ENCODE data around the gene ZNF837. TPM values are rescaled to one million over a fixed set of nuclear protein-coding genes. Genes with fewer than 3 reads are reported as not detected.
A peak's percentile ranks its signal among the peaks of the same experiment; 100 is the strongest.

Gene ZNF837
- total RNA-seq, 4 donors from 2014 or later = 0.48 to 4.4 (median 2.1) TPM

- no peak for DNase-seq (ENCODE audit: low spot score)
- no peak for ATAC-seq (ENCODE audit: low FRiP score)
These were observed 6.7 kb upstream of the ZNF837 start for GRCh38 chr19:58387338-58388174.

GRCh38 chr19:58386576-58387337, 5.9 kb upstream of the ZNF837 start, which contains the start of gene RPS5:
TSS of gene RPS5 (plus strand) at chr19:58387269. CDS start at chr19:58388138, 869 bp downstream.
- ATAC-seq (ENCODE audit: low FRiP score) = peak; percentile 95
- no peak for TF ChIP-seq CTCF (IDR thresholded peaks at IDR 0.05)
- peak; percentile 88 for DNase-seq (ENCODE audit: low spot score)

More at GRCh38 chr19:58387338-58388174, 6.7 kb upstream of the ZNF837 start:
- TF ChIP-seq CTCF (IDR thresholded peaks at IDR 0.05) = no peak

GRCh38 chr19:58385891-58386575, 5.2 kb upstream of the ZNF837 start:
- peak; percentile 7 for ATAC-seq (ENCODE audit: low FRiP score)
- DNase-seq (ENCODE audit: low spot score) = no peak
- no peak for TF ChIP-seq CTCF (IDR thresholded peaks at IDR 0.05)

GRCh38 chr19:58385313-58385890, 4.6 kb upstream of the ZNF837 start:
- TF ChIP-seq CTCF (IDR thresholded peaks at IDR 0.05) = no peak
- DNase-seq (ENCODE audit: low spot score) = no peak
- no peak for ATAC-seq (ENCODE audit: low FRiP score)

- DNase-seq (ENCODE audit: low spot score) = no peak
- TF ChIP-seq CTCF (IDR thresholded peaks at IDR 0.05) = no peak
These were observed 2.3 kb upstream of the ZNF837 start for GRCh38 chr19:58382997-58383603.

More at GRCh38 chr19:58382997-58383603, 2.3 kb upstream of the ZNF837 start:
- ATAC-seq (ENCODE audit: low FRiP score) = no peak
